SKM-1 (cell line): ENCODE results near the gene KYNU.
"Not testable (repeated sequence)": the region's sequence is repeated elsewhere in the genome, so short reads cannot be mapped to it uniquely, and the experiment has no call there.

ENCODE experiments used
- DNase-seq: peaks from one replicate; lab custom pipeline; 2025; ENCODE audit not compliant: unreplicated experiment; lab: John Stamatoyannopoulos, UW

The KYNU gene

GRCh38 chr2:142870526-142870925 is 6.9 kb upstream of the KYNU start:
- DNase-seq, result no peak

- DNase-seq, result no peak
These were observed 6.1 kb upstream of the KYNU start for GRCh38 chr2:142871396-142871795.

- DNase-seq, result no peak
These were observed 4.4 kb upstream of the KYNU start for GRCh38 chr2:142872882-142873724.

- no peak for DNase-seq
These were observed 3.6 kb upstream of the KYNU start for GRCh38 chr2:142873831-142874287.

- no peak for DNase-seq
These were observed 3.1 kb upstream of the KYNU start for GRCh38 chr2:142874293-142874814.

GRCh38 chr2:142875010-142875409 is 2.5 kb upstream of the KYNU start:
- no peak for DNase-seq

- no peak for DNase-seq
These were observed 1.8 kb upstream of the KYNU start for GRCh38 chr2:142875652-142876051.

- DNase-seq, result no peak
These were observed 1.0 kb upstream of the KYNU start for GRCh38 chr2:142876423-142876822.

- no peak for DNase-seq
These were observed 691 bp downstream of the KYNU start for GRCh38 chr2:142878031-142878678.

- DNase-seq, result no peak
These were observed 1.7 kb downstream of the KYNU start for GRCh38 chr2:142879151-142879550.

GRCh38 chr2:142880279-142880678 is 2.8 kb downstream of the KYNU start:
- no peak for DNase-seq

- no peak for DNase-seq
These were observed 4.2 kb downstream of the KYNU start for GRCh38 chr2:142881619-142882018.

- DNase-seq, result not testable (repeated sequence)
These were observed 5.0 kb downstream of the KYNU start for GRCh38 chr2:142882500-142882899.

- DNase-seq, result no peak
These were observed 6.1 kb downstream of the KYNU start for GRCh38 chr2:142883526-142883925.

- DNase-seq, result no peak
These were observed 8.1 kb downstream of the KYNU start for GRCh38 chr2:142885543-142885942.

GRCh38 chr2:142892715-142893114 is 15.3 kb downstream of the KYNU start:
- no peak for DNase-seq

- no peak for DNase-seq
These were observed 15.8 kb downstream of the KYNU start for GRCh38 chr2:142893241-142893640.

- no peak for DNase-seq
These were observed 20.3 kb downstream of the KYNU start for GRCh38 chr2:142897807-142898206.

GRCh38 chr2:142900327-142900726 is 22.9 kb downstream of the KYNU start:
- DNase-seq, result not testable (repeated sequence)

GRCh38 chr2:142901780-142902179 is 24.3 kb downstream of the KYNU start:
- no peak for DNase-seq

- DNase-seq, result not testable (repeated sequence)
These were observed 26.3 kb downstream of the KYNU start for GRCh38 chr2:142903726-142904125.

- DNase-seq, result no peak
These were observed 30.2 kb downstream of the KYNU start for GRCh38 chr2:142907653-142908052.
